Smooth muscle cell (in vitro differentiated cells): ENCODE measurements around the gene KCNQ1OT1. TPM values are rescaled to one million over a fixed set of nuclear protein-coding genes. Genes with fewer than 3 reads are reported as not detected.

Source experiments
- DNase-seq: peaks from one replicate; lab custom pipeline; 2025; ENCODE audit not compliant: unreplicated experiment; lab: John Stamatoyannopoulos, UW
- H2AFZ ChIP-seq: fragments of 200-600 bp; sonication (generic); 2 replicates; pipeline ENCODE4 v1.6.0; 2016; ENCODE audit warnings: antibody characterized with exemption, low read depth, mild to moderate bottlenecking
- H3F3A ChIP-seq: fragments of 200-600 bp; sonication (generic); 2 replicates; pipeline ENCODE4 v1.6.0; 2017; ENCODE audit warnings: antibody characterized with exemption, low read depth
- H3K27ac ChIP-seq: fragments of 200-600 bp; sonication (generic); 2 replicates; pipeline ENCODE4 v1.5.1; 2016; ENCODE audit warnings: low read depth, mild to moderate bottlenecking
- H3K27me3 ChIP-seq: fragments of 200-600 bp; sonication (generic); 2 replicates; pipeline ENCODE4 v1.6.1; 2016; ENCODE audit warnings: low read depth, mild to moderate bottlenecking
- H3K36me3 ChIP-seq: fragments of 200-600 bp; sonication (generic); 2 replicates; pipeline ENCODE4 v1.5.1; 2016; ENCODE audit warnings: low read depth
- H3K4me1 ChIP-seq: fragments of 200-600 bp; sonication (generic); 2 replicates; pipeline ENCODE4 v1.5.1; 2016; ENCODE audit warnings: low read depth
- H3K4me2 ChIP-seq: fragments of 200-600 bp; sonication (generic); 2 replicates; pipeline ENCODE4 v1.6.0; 2016; ENCODE audit warnings: mild to moderate bottlenecking
- H3K4me3 ChIP-seq: fragments of 200-600 bp; sonication (generic); 2 replicates; pipeline ENCODE4 v1.5.1; 2016; ENCODE audit warnings: mild to moderate bottlenecking
- H3K79me2 ChIP-seq: fragments of 200-600 bp; sonication (generic); 2 replicates; pipeline ENCODE4 v1.6.0; 2016; ENCODE audit warnings: low read depth, mild to moderate bottlenecking
- H3K9ac ChIP-seq: fragments of 200-600 bp; sonication (generic); 2 replicates; pipeline ENCODE4 v1.6.0; 2016; ENCODE audit warnings: low read depth
- H3K9me3 ChIP-seq: fragments of 200-600 bp; sonication (generic); replicated peaks from 2 replicates; pipeline ENCODE4 v1.5.1; 2016; ENCODE audit warnings: low read depth
- H4K20me1 ChIP-seq: fragments of 200-600 bp; sonication (generic); 2 replicates; pipeline ENCODE4 v1.6.0; 2016; ENCODE audit warnings: low read depth
- WGBS: methylation state at CpG from one replicate; pipeline ENCODE4 v1.1.7; 2016; ENCODE audit warnings: low lambda C conversion rate; 5-methylcytosine and 5-hydroxymethylcytosine counted together
- polyA plus RNA-seq: library from polyadenylated mRNA; unstranded; fragments of >200 nt; fragmentation: Nextera tagmentation; extraction: Ambion mirVana; gene quantifications from 2 replicates; pipeline ENCODE4 v1.2.1, GENCODE V29; 2016
- total RNA-seq: library from RNA; depleted of rRNA; stranded (reverse); fragments of >200 nt; gene quantifications from 2 replicates; pipeline ENCODE4 v1.2.3, GENCODE V29; 2014
- TF ChIP-seq, protein P1 (sequence below): fragments of 200-600 bp; sonication (generic); IDR thresholded peaks from 2 replicates; pipeline ENCODE4 v1.5.1; 2017; ENCODE audit warnings: borderline replicate concordance, mild to moderate bottlenecking, antibody characterized with exemption; ENCODE audit not compliant: insufficient read depth, poor library complexity, severe bottlenecking

KCNQ1OT1 gene
- total and polyA plus RNA-seq, 2 experiments from 2014 or later: 1.6 to 9.8 TPM

DNA sequence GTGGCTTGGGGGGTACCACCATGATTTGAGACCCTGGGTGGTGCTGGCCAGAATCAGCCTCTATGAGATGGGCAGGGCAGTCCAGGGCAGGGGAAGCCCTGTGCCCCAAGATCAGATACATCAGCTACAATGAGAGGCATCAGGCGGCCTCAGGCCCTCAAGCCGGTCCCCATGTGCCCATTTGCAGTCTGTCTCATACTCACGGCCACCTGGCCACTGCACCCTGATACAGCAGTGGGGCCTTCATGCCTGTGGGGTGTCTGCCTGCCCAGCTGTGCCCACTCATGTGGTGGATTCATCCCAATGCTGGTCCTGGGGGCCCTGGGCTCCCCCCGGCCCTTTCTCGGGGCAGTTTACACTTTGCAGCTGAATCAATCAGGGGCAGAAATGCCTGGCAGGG lies 42.4 kb upstream of the KCNQ1OT1 start:
- peaks cover 16% of the 10 kb centered on the region for H3K4me1 ChIP-seq
- no peaks in the 10 kb centered on the region for H4K20me1 ChIP-seq
- no peaks in the 10 kb centered on the region for H3K27me3 ChIP-seq
- 95% methylated on average over 5 of the region's 5 CpGs for WGBS
- no peak overlapping the region for H3K4me3 ChIP-seq
- no peaks in the 10 kb centered on the region for H3K9me3 ChIP-seq
- H3K79me2 ChIP-seq: no peaks in the 10 kb centered on the region
- TF ChIP-seq, protein P1, sequence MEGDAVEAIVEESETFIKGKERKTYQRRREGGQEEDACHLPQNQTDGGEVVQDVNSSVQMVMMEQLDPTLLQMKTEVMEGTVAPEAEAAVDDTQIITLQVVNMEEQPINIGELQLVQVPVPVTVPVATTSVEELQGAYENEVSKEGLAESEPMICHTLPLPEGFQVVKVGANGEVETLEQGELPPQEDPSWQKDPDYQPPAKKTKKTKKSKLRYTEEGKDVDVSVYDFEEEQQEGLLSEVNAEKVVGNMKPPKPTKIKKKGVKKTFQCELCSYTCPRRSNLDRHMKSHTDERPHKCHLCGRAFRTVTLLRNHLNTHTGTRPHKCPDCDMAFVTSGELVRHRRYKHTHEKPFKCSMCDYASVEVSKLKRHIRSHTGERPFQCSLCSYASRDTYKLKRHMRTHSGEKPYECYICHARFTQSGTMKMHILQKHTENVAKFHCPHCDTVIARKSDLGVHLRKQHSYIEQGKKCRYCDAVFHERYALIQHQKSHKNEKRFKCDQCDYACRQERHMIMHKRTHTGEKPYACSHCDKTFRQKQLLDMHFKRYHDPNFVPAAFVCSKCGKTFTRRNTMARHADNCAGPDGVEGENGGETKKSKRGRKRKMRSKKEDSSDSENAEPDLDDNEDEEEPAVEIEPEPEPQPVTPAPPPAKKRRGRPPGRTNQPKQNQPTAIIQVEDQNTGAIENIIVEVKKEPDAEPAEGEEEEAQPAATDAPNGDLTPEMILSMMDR: no peak
- peak overlapping the region; percentile 52 for H3K4me2 ChIP-seq
- H3F3A ChIP-seq: peaks cover 11% of the 10 kb centered on the region
- no peak overlapping the region for H3K9ac ChIP-seq
- no peaks in the 10 kb centered on the region for H3K36me3 ChIP-seq
- no peak overlapping the region for H2AFZ ChIP-seq
- H3K27ac ChIP-seq: no peak overlapping the region
- no peak for DNase-seq

DNA sequence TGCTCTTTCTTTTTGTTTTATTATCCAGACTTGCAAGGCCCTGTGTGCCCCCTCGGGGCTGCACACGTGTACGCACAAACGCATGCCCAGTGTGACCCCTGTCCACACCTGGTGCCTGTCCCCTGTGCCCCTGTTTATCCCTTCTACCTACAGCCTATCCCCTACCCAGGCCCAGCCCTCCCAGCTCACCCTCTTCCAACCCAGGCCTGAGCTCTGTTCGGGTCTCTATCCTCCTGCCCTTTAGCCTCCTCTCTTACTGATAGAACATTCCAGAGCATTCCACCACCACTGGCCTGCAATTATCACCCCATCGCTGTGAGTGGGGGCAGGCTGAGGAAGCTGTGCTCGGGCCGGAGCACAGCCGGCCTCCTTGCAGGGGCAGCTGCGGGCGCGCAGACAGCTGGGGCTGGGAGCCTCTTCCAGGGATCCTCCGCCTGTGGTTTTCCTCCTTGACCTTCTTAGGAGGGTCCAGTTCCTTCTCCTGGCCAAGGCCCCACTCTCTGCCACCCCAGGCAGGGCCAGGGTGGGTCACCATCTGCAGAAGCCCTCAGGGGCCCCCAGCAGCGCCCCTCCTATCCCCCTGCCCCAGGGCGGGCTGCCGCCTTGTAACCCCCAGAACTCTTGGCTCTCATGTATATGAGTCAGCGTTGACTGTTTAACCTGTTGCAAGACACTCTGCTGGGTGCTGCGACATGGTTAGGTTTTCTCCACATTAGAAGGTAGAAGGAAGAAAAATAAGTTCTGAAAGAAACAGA lies 41.8 kb upstream of the KCNQ1OT1 start:
- TF ChIP-seq, protein P1: no peak
- peak overlapping the region; percentile 45 for H3K27ac ChIP-seq

DNA sequence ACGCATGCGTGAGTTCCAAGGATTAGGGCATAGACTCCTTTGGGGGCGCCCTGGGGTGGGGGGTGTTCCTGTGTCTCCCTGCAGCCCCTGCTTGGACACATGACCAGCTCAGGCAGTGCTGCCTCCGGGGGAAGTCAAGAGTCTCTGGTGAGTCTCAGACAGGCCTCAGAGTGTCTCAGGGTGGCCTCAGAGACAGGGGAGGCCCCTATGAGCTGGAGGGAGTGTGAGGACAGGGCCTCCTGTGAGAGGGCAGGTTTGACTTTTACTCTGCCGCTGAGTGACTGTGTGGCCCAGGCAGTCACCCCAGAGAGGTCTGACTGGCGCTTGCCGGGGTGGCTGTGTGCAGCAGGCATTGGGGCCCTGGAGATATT lies 41.2 kb upstream of the KCNQ1OT1 start:
- 71% methylated on average over 7 of the region's 7 CpGs for WGBS
- Histone ChIP-seq H2AFZ (no peak overlapping the region), H3K9ac (no peak overlapping the region), H3K36me3 (no peaks in the 10 kb centered on the region), H3F3A (peaks cover 11% of the 10 kb centered on the region), H3K27ac (no peak overlapping the region), H3K4me2 (peak overlapping the region; percentile 52), H4K20me1 (no peaks in the 10 kb centered on the region), H3K4me3 (no peak overlapping the region), H3K9me3 (no peaks in the 10 kb centered on the region), H3K4me1 (peaks cover 16% of the 10 kb centered on the region), H3K27me3 (no peaks in the 10 kb centered on the region), H3K79me2 (no peaks in the 10 kb centered on the region)
- TF ChIP-seq, protein P1: no peak
- no peak for DNase-seq

More for the DNA sequence above, 41.8 kb upstream of the KCNQ1OT1 start:
- Histone ChIP-seq H3K36me3 (no peaks in the 10 kb centered on the region), H3K79me2 (no peaks in the 10 kb centered on the region), H3K9ac (no peak overlapping the region), H3K9me3 (no peaks in the 10 kb centered on the region), H3K4me2 (peak overlapping the region; percentile 52), H3F3A (peaks cover 11% of the 10 kb centered on the region), H3K4me1 (peaks cover 16% of the 10 kb centered on the region), H2AFZ (peak overlapping the region; percentile 26), H4K20me1 (no peaks in the 10 kb centered on the region), H3K4me3 (no peak overlapping the region), H3K27me3 (no peaks in the 10 kb centered on the region)
- no peak for DNase-seq
- WGBS: 25% methylated on average over 17 of the region's 18 CpGs
